Calu3 (cell line): Measurements from ENCODE around the gene MRGPRF. TPM values are rescaled to one million over a fixed set of nuclear protein-coding genes. Genes with fewer than 3 reads are reported as not detected.

Experiments
- BruUV-seq: library from RNA; stranded (reverse); fragments of 400-500 nt; replicated peaks from 2 replicates; lab custom pipeline; 2021; lab: Mats Ljungman, UMichigan
- CTCF ChIA-PET: fragments of 300-600 bp; sonication (Branson Sonifier 250); formaldehyde crosslinking; loops from one replicate; lab custom pipeline; 2022; ENCODE audit warnings: antibody characterized with exemption; lab: Charles Lee
- DNase-seq: peaks from one replicate; pipeline ENCODE4 v3.0.0; 2022
- H3K27ac Mint-ChIP-seq: one replicate; pipeline ENCODE4 v1.8.0; 2022; ENCODE audit warnings: mixed read lengths; ENCODE audit not compliant: unreplicated experiment
- H3K27me3 Mint-ChIP-seq: one replicate; pipeline ENCODE4 v1.8.0; 2022; ENCODE audit warnings: mixed read lengths; ENCODE audit not compliant: unreplicated experiment
- H3K36me3 Mint-ChIP-seq: one replicate; pipeline ENCODE4 v1.8.0; 2022; ENCODE audit warnings: mild to moderate bottlenecking, moderate library complexity, mixed read lengths; ENCODE audit not compliant: insufficient read depth, unreplicated experiment
- H3K4me1 Mint-ChIP-seq: one replicate; pipeline ENCODE4 v1.8.0; 2022; ENCODE audit warnings: mild to moderate bottlenecking, low read depth, mixed read lengths; ENCODE audit not compliant: unreplicated experiment
- H3K4me3 Mint-ChIP-seq: one replicate; pipeline ENCODE4 v1.8.0; 2022; ENCODE audit warnings: mild to moderate bottlenecking, low read depth, moderate library complexity, mixed read lengths; ENCODE audit not compliant: unreplicated experiment
- H3K9me3 Mint-ChIP-seq: one replicate; pipeline ENCODE4 v1.8.0; 2022; ENCODE audit warnings: low read depth, mixed read lengths; ENCODE audit not compliant: unreplicated experiment
- CTCF ChIP-seq: fragments of 200-600 bp; IDR thresholded peaks from one replicate; pipeline ENCODE4 v1.8.0; 2022; ENCODE audit warnings: antibody characterized with exemption; ENCODE audit not compliant: unreplicated experiment
- intact Hi-C: fragments of 100-400 bp; cut with micrococcal nuclease; formaldehyde crosslinking; loops from one replicate; pipeline ENCODE4 v1.10.0; 2022; ENCODE audit not compliant: unreplicated experiment
- total RNA-seq: library from RNA; stranded (reverse); gene quantifications from 2 replicates; pipeline ENCODE4 v1.2.3, GENCODE V29; 2022

Gene MRGPRF
- total RNA-seq, 1 experiment from 2014 or later = 0.14 TPM

DNA sequence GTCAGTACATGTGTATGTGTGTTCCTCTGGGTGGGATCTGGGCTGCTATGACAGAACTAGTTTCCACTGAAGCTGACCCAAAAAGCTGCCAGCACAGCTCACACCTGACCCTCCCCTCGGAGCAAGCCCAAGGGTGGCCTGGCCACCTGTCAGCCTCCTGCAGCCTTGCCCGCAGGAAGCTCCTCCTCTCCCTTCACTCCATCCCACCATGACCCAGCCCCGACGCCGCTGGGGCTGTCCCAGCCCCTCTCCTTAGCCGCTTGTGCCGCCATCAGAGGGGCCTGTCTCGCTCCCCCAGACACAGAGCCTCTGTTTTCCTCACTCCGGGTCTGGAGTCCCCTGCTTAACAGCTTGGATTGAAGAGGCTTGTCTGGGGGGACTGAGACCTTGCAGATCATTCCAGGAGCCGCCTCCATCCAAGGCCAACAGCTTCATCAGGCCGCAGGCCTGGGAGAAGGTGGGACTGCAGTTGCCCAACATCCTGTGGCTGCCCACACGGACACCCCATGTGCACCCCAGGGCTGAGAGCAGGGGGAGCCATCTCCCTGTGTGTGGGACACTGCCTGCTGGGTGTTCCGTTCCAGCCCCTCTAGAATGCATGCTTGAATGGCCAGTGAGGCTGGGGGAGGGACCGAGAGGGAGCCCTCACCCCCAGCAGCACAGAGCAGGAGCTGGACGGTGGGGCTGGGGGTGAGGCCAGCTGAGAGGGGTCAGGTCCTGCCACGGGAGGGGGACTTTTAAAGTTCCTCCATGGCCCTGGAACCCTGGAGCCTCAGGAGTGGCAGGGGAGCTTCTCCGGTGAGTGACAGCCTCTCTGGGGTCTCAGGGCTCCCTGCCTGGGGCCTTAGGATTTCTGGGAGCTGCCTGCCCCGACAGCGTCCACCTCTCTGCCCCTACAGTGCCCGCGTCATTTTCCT, 696 bp downstream of the MRGPRF start:
- peaks cover 11% of the 10 kb centered on the region for H3K36me3 Mint-ChIP-seq
- peaks cover 30% of the 10 kb centered on the region for H3K27me3 Mint-ChIP-seq
- no peak for TF ChIP-seq CTCF
- CTCF ChIA-PET = interaction anchor here (1.7 kb wide), 1 partner anchor 10 kb away, joined by 3 read pairs; no protein-coding TSS in a partner anchor
- H3K4me1 Mint-ChIP-seq = peaks cover 26% of the 10 kb centered on the region
- H3K4me3 Mint-ChIP-seq = peak overlapping the region; percentile 24
- H3K27ac Mint-ChIP-seq = no peak overlapping the region
- DNase-seq = no peak
- H3K9me3 Mint-ChIP-seq = no peaks in the 10 kb centered on the region
- intact Hi-C loops = no loop called here
- BruUV-seq = no TSS peak

DNA sequence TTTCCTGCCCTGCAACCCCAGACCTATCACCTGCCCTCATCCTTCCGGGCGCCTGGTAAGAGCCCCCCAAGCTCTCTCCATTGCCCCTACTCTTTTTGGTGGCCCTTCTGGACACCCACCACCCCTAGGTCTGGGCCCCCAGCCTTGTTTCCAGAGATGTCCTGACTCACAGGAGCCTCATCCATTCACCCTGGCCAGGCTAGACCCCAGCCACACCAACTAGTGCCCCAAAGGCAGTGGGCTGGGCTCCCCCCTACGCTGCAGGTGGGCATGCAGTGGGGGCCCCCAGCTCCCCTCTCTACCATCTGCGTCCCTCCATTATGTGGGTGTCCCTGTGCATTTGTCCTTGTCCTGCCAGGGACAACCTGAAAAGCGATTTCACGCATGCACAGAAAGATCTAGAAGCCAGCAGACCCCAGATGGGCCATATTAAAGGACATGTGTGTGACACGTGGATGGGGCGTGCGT, 1.4 kb downstream of the MRGPRF start:
- intact Hi-C loops = no loop called here
- H3K4me1 Mint-ChIP-seq = peaks cover 27% of the 10 kb centered on the region

DNA sequence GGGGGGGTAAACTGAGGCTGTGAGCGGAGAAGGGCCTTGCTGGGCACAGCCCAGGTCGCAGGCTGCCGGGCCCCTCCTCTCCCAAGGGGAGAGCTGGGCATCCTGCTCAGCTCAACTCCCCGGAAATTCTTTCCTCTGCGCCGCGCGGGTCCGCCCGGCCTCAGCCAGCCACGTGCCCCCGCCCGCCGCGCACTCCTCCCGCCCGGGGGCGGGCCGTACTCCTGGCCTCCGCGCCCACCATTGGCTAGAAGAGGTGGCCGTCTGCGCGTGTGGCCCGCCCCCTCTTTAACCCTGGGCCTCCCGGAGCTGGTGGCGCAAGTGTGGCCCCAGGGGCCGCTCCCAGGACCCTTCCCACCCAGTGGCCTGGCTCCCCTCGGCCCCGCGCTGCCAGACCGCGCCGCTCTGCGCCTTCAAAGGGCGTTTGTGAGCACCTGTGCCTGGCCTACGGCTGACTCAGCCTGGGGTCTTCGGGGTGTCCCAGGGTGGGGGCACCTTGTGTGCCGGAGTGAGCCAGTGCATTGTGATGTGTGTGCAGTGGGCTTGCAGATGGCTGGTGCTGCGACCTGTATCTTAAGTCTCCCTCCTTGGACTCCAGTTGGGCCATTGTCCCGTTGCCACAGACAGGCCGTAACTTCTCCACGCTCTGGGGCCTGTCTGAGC, 2.0 kb downstream of the MRGPRF start:
- Mint-ChIP-seq H3K4me3 (peak overlapping the region; percentile 24), H3K4me1 (peaks cover 27% of the 10 kb centered on the region), H3K36me3 (peaks cover 11% of the 10 kb centered on the region), H3K27ac (no peak overlapping the region), H3K27me3 (peaks cover 17% of the 10 kb centered on the region), H3K9me3 (no peaks in the 10 kb centered on the region)
- intact Hi-C loops = no loop called here
- BruUV-seq = no TSS peak
- CTCF ChIA-PET = interaction anchor here (0.6 to 1.7 kb wide), 4 partner anchors 8 to 1114 kb away, joined by 3 to 6 read pairs (median 4); partner anchors contain the start of gene TPCN2
- TF ChIP-seq CTCF = no peak
- peak; percentile 86 for DNase-seq

More for the DNA sequence above, 1.4 kb downstream of the MRGPRF start:
- no peak for DNase-seq
- BruUV-seq = no TSS peak
- CTCF ChIA-PET = interaction anchor here (1.7 kb wide), 1 partner anchor 9 kb away, joined by 3 read pairs; no protein-coding TSS in a partner anchor
- peaks cover 11% of the 10 kb centered on the region for H3K36me3 Mint-ChIP-seq
- H3K27ac Mint-ChIP-seq = no peak overlapping the region
- H3K9me3 Mint-ChIP-seq = no peaks in the 10 kb centered on the region
- peak overlapping the region; percentile 24 for H3K4me3 Mint-ChIP-seq
- H3K27me3 Mint-ChIP-seq = peaks cover 23% of the 10 kb centered on the region
- no peak for TF ChIP-seq CTCF

GRCh38 chr11:69010361-69010891, 2.6 kb downstream of the MRGPRF start:
- Mint-ChIP-seq H3K36me3 (peaks cover 11% of the 10 kb centered on the region), H3K4me3 (no peak overlapping the region), H3K4me1 (peaks cover 27% of the 10 kb centered on the region), H3K9me3 (no peaks in the 10 kb centered on the region), H3K27me3 (peaks cover 17% of the 10 kb centered on the region), H3K27ac (no peak overlapping the region)
- peak; percentile 19 for DNase-seq
- BruUV-seq = no TSS peak
- CTCF ChIA-PET = interaction anchor here (0.6 to 1.7 kb wide), 4 partner anchors 8 to 1115 kb away, joined by 3 to 6 read pairs (median 4); partner anchors contain the start of gene TPCN2
- intact Hi-C loops = no loop called here
- no peak for TF ChIP-seq CTCF
